T-helper 1 cell (primary cell): ENCODE measurements around the gene FYCO1.

Experiments used
- DNase-seq, 5 donors: peaks; one replicate each; pipeline ENCODE4 v3.0.0-alpha.2; 2012 to 2020

Gene FYCO1

GRCh38 chr3:45960289-45960688, 35.3 kb downstream of the FYCO1 start:
- no peak for DNase-seq

- DNase-seq: no peak
Observed at GRCh38 chr3:45959201-45959600, 36.4 kb downstream of the FYCO1 start.

GRCh38 chr3:45958321-45958791, 37.3 kb downstream of the FYCO1 start:
- DNase-seq: no peak

- no peak for DNase-seq
Observed at GRCh38 chr3:45957586-45957985, 38.0 kb downstream of the FYCO1 start.

GRCh38 chr3:45955706-45956105, 39.9 kb downstream of the FYCO1 start:
- DNase-seq: no peak

GRCh38 chr3:45955017-45955647, 40.5 kb downstream of the FYCO1 start:
- no peak for DNase-seq

GRCh38 chr3:45954306-45954705, 41.3 kb downstream of the FYCO1 start:
- DNase-seq: no peak

GRCh38 chr3:45953536-45953935, 42.1 kb downstream of the FYCO1 start:
- no peak for DNase-seq

- no peak for DNase-seq
Observed at GRCh38 chr3:45952456-45952855, 43.2 kb downstream of the FYCO1 start.

GRCh38 chr3:45951946-45952345, 43.7 kb downstream of the FYCO1 start:
- no peak for DNase-seq

- DNase-seq: peak in 1 of 5 donors; percentile 66
Observed at GRCh38 chr3:45950686-45951600, 44.7 kb downstream of the FYCO1 start.

- DNase-seq: no peak
Observed at GRCh38 chr3:45950131-45950530, 45.5 kb downstream of the FYCO1 start.

GRCh38 chr3:45949432-45949831, 46.2 kb downstream of the FYCO1 start:
- DNase-seq: no peak

GRCh38 chr3:45948881-45949280, 46.7 kb downstream of the FYCO1 start:
- no peak for DNase-seq

GRCh38 chr3:45948311-45948781, 47.3 kb downstream of the FYCO1 start:
- DNase-seq: no peak

GRCh38 chr3:45947361-45947760, 48.3 kb downstream of the FYCO1 start:
- DNase-seq: no peak

GRCh38 chr3:45946875-45947274, 48.7 kb downstream of the FYCO1 start:
- DNase-seq: peak in 1 of 5 donors; percentile 18

GRCh38 chr3:45946307-45946706, 49.3 kb downstream of the FYCO1 start:
- DNase-seq: no peak

GRCh38 chr3:45944830-45945620, 50.6 kb downstream of the FYCO1 start:
- DNase-seq: no peak

- peak in 3 of 5 donors; percentile 19 to 77 (median 23) for DNase-seq
Observed at GRCh38 chr3:45943207-45943846, 52.3 kb downstream of the FYCO1 start, which contains the start of gene CXCR6. CXCR6 (plus strand) TSS chr3:45943464; CDS start chr3:45946482, 3,018 bp downstream.

GRCh38 chr3:45942051-45942825, 53.4 kb downstream of the FYCO1 start:
- no peak for DNase-seq
